SK-N-SH (cell line): Measurements from ENCODE around the gene NUP133.
A peak's percentile ranks its signal among the peaks of the same experiment; 100 is the strongest.

ENCODE experiments used
- EP300 ChIP-seq, 2 experiments: IDR thresholded peaks; 2 replicates each; pipeline versions ENCODE4 v1.4.0 to v1.6.1; 2012; ENCODE audit warnings: borderline replicate concordance in 1 of 2, low read depth in 1 of 2, low read length in 1 of 2
- POLR2AphosphoS5 ChIP-seq: IDR thresholded peaks from 2 replicates; pipeline ENCODE4 v1.6.1; 2012; ENCODE audit warnings: low read depth, low read length
- RFX5 ChIP-seq: IDR thresholded peaks from 2 replicates; pipeline ENCODE4 v1.6.1; 2012; ENCODE audit warnings: mild to moderate bottlenecking, improper control_type of control experiment, low read length
- RXRA ChIP-seq: IDR thresholded peaks from 2 replicates; pipeline ENCODE4 v1.4.0; 2012; ENCODE audit warnings: low read depth, mild to moderate bottlenecking, borderline replicate concordance
- SMC3 ChIP-seq: IDR thresholded peaks from 2 replicates; pipeline ENCODE4 v1.6.1; 2012; ENCODE audit warnings: low read depth, low read length, improper control_type of control experiment
- TF ChIP-seq, protein P1 (sequence below): fragments of 150-350 bp; IDR thresholded peaks from 2 replicates; pipeline ENCODE4 v1.6.1; 2016; ENCODE audit warnings: mild to moderate bottlenecking, low read depth, low read length
- TF ChIP-seq, protein P2 (sequence below): fragments of 200-600 bp; sonication (generic); IDR thresholded peaks from 2 replicates; pipeline ENCODE4 v1.6.1; 2017; ENCODE audit warnings: antibody characterized with exemption, mild to moderate bottlenecking, moderate library complexity
- TF ChIP-seq, protein P3 (sequence below): IDR thresholded peaks from 2 replicates; pipeline ENCODE4 v1.4.0; 2012; ENCODE audit warnings: low read depth, borderline replicate concordance

DNA sequence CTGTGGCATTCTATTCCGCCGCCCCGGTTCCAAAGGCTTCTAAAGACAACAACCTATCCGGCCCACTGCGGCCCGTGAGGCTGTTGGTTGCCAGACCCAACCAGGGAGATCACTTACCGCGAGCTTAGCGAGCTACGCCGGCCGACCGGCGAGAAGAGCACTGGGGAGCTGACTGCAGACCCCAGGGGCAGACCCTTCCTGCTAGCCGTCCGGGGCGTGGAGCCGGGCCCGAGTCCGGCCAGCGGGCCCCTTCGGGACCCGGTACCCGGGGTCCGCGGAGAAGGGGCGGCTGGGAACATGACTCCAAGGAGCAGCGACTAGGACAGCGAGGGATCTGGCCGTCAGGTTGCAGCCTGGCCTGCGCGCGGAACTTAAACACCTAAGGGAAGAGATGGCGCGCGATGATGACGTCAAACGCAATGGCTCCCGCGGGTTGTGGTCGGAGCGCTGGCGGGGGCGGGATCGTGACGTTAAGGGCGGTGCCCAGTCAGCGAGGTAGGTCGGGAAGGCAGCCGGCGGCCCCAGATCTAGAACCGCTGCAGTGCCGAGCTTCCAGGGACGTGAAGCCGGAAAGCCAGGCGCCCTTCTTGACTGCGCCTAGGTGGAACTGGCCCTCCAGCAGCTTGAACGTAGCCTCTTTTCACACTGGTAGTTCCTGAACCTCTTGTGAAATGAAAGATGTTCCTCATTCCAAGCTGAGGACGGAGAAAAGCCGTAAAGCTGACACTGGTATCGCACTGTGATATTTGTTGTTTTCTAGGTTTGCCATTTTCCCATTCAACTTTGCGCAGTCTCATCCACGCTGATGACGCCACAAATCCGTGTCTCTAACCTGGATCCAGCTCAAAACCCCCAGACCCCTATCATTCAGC lies at the start of gene NUP133:
- TF ChIP-seq, protein P1, sequence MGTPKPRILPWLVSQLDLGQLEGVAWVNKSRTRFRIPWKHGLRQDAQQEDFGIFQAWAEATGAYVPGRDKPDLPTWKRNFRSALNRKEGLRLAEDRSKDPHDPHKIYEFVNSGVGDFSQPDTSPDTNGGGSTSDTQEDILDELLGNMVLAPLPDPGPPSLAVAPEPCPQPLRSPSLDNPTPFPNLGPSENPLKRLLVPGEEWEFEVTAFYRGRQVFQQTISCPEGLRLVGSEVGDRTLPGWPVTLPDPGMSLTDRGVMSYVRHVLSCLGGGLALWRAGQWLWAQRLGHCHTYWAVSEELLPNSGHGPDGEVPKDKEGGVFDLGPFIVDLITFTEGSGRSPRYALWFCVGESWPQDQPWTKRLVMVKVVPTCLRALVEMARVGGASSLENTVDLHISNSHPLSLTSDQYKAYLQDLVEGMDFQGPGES, result no peak
- TF ChIP-seq, protein P2, sequence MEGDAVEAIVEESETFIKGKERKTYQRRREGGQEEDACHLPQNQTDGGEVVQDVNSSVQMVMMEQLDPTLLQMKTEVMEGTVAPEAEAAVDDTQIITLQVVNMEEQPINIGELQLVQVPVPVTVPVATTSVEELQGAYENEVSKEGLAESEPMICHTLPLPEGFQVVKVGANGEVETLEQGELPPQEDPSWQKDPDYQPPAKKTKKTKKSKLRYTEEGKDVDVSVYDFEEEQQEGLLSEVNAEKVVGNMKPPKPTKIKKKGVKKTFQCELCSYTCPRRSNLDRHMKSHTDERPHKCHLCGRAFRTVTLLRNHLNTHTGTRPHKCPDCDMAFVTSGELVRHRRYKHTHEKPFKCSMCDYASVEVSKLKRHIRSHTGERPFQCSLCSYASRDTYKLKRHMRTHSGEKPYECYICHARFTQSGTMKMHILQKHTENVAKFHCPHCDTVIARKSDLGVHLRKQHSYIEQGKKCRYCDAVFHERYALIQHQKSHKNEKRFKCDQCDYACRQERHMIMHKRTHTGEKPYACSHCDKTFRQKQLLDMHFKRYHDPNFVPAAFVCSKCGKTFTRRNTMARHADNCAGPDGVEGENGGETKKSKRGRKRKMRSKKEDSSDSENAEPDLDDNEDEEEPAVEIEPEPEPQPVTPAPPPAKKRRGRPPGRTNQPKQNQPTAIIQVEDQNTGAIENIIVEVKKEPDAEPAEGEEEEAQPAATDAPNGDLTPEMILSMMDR, result no peak
- TF ChIP-seq RXRA (no peak), POLR2AphosphoS5 (peak; percentile 99), SMC3 (no peak), RFX5 (peak; percentile 50; the same call in 1 of the 2 replicates), EP300 (IDR thresholded peaks at IDR 0.05; ENCODE audit: borderline replicate concordance in 1 of 2, low read depth in 1 of 2, low read length in 1 of 2) (no peak)
- TF ChIP-seq, protein P3, sequence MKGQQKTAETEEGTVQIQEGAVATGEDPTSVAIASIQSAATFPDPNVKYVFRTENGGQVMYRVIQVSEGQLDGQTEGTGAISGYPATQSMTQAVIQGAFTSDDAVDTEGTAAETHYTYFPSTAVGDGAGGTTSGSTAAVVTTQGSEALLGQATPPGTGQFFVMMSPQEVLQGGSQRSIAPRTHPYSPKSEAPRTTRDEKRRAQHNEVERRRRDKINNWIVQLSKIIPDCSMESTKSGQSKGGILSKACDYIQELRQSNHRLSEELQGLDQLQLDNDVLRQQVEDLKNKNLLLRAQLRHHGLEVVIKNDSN, result peak; percentile 31; the same call in 1 of the 2 replicates
